ENCODE data around the gene TMEM217.
"Not testable (repeated sequence)": the region's sequence is repeated elsewhere in the genome, so short reads cannot be mapped to it uniquely, and the experiment has no call there.

TMEM217 gene

DNA sequence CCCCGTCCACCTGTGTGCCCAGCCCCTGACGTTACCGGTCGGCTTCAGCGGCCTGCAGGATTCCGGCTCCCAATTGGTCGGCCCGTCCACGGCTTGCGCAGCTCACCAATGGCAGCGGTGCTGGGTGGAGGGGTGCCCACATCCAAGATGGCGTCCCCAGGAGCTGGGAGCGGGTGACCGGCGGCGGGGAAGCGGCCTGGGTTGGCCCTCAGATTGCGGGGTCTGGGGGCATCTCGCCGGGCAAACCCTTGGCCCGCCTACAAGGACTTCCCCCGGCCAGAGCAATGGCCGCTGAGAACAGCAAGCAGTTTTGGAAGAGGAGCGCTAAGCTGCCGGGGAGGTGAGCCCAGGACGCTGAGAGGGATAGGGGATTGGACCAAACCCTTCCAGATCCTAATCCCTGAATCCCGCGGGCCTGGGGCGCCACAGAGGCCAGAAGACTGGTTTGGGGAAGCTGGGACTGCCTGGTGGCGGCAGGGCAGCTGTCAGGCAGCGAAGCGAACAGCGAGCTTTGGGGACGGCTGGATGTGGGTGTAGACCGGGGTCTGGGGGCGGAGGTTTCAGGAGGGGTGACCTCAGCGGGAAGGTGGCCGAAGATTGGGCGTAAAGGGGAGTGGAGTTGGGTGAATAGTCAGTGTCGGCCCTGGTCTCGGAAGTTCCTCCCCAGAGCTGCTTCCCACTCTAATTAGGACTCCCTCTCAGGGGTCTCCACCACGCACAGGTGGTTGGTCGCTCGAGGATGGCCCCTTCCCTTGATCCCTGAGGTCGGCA is at the start of gene TMEM217, which contains the start of gene TBC1D22B:
TSS of gene TMEM217 (minus strand) at position 511 of the 771 bp plus-strand sequence. CDS start 39,114 bp downstream, outside the sequence.
TSS of gene TBC1D22B (plus strand) at position 139 of the 771 bp plus-strand sequence. CDS start at position 285, 146 bp downstream.
- DNase-seq (ENCODE audit: low read depth, low spot score): peak; percentile 58
- Histone ChIP-seq H3K9me3 (ENCODE audit: low read depth, low read length) (no peaks in the 10 kb centered on the region), H3K36me3 (ENCODE audit: insufficient read depth, low read length) (no peaks in the 10 kb centered on the region; the same call in 1 of the 2 replicates), H3K27ac (no peak within 1 kb of the TSS), H3K9ac (ENCODE audit: insufficient read length) (peak within 1 kb of the TSS; percentile 92), H3K4me3 (peak within 1 kb of the TSS; percentile 95)
- TF ChIP-seq EZH2 (IDR thresholded peaks at IDR 0.05): no peak
- peak; percentile 86 for TF ChIP-seq POLR2AphosphoS5 (IDR thresholded peaks at IDR 0.05; ENCODE audit: borderline replicate concordance, low read depth, low read length)
- TF ChIP-seq FOXP2 (optimal IDR thresholded peaks at IDR 0.05; ENCODE audit: control extremely low read depth, extremely low read length, insufficient read depth): no peak

DNA sequence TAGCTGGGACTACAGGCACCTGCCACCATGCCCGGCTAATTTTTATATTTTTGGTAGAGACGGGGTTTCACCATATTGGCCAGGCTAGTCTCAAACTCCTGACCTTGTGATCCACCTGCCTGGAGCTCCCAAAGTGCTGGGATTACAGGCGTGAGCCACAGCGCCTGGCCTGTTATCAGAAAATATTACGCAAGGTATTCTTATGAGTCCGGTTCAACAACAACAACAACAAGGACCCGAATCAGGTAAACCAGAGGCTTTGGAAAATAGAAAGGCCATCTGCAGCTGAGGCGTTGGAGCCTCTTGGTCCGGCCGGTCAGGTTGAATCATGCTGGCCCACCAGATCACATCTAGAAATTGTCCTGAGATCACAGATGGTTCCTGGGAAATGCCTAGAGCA is 49.5 kb upstream of the TMEM217 start:
- H3K9me3 ChIP-seq (ENCODE audit: low read depth, low read length); H3K27ac ChIP-seq; H3K9ac ChIP-seq (ENCODE audit: insufficient read length); H3K4me3 ChIP-seq; DNase-seq (ENCODE audit: low read depth, low spot score): not testable (repeated sequence)
- peaks cover 10% of the 10 kb centered on the region; the same call in 1 of the 2 replicates for H3K36me3 ChIP-seq (ENCODE audit: insufficient read depth, low read length)

DNA sequence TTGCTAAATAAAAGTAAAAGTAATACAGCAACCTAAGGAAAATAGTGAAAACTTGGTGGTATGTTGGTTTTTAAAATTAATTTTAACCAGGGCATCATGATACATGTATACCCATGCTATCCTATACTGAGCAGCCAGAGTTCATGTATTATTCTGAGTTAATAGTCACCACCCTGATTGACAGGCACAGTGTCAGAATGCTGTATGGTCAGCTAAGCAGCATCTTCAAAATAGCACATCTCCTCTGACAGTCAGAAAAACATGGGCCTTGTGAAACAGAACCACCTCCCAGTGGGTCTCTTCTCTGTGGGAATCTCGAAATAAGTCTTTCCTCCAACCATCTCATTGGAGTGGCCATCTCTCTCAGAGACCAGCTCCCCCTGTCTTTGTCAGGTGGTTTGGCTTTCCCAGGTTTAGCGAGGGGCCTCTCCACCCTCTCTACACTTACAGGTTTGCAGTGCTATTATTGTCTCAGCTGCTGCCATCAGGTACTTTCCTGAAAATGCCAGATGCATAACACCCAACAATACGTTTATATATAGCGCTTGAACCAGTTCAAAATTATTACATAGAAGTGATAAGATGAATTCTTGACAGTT is 48.8 kb upstream of the TMEM217 start:
- DNase-seq (ENCODE audit: low read depth, low spot score): no peak
- no peak overlapping the region for H3K27ac ChIP-seq

DNA sequence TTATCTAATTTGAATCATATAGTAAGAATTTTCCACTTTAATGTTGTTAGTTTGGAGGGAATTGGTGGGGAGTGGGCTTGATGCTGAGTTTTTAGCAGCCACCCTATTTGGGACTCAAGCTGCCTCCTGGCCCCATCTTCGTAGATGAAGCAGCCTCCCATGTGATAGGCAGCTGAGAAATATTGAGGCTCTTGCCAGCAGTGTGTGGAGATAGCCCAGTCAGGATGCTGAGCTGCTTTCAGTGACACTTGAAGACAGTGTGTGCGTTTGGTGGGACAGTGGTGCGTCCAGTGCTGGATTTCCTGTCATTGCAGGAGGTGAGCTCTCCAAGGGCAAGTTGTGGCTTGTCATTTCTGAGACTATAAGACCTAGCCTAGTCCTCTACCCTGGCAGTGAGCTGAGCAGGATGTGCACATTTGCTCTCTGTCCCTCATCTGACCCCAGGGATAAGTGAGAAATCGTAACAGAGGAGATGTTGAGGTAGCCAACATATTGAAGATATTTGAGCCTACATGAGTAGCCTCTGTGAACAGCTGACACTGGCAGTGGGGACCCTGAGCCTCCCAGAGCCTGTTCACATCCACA is 48.0 kb upstream of the TMEM217 start:
- H3K36me3 ChIP-seq (ENCODE audit: insufficient read depth, low read length): peaks cover 18% of the 10 kb centered on the region; the same call in 1 of the 2 replicates
- TF ChIP-seq FOXP2 (optimal IDR thresholded peaks at IDR 0.05; ENCODE audit: control extremely low read depth, extremely low read length, insufficient read depth): no peak
- TF ChIP-seq EZH2 (IDR thresholded peaks at IDR 0.05): no peak
- no peak for TF ChIP-seq POLR2AphosphoS5 (IDR thresholded peaks at IDR 0.05; ENCODE audit: borderline replicate concordance, low read depth, low read length)
- no peak overlapping the region for H3K4me3 ChIP-seq
- no peaks in the 10 kb centered on the region for H3K9me3 ChIP-seq (ENCODE audit: low read depth, low read length)
- H3K27ac ChIP-seq: no peak overlapping the region
- no peak overlapping the region for H3K9ac ChIP-seq (ENCODE audit: insufficient read length)
- no peak for DNase-seq (ENCODE audit: low read depth, low spot score)

More for the DNA sequence above, 48.8 kb upstream of the TMEM217 start:
- H3K4me3 ChIP-seq: no peak overlapping the region
- H3K36me3 ChIP-seq (ENCODE audit: insufficient read depth, low read length): peaks cover 15% of the 10 kb centered on the region; the same call in 1 of the 2 replicates
- no peak overlapping the region for H3K9ac ChIP-seq (ENCODE audit: insufficient read length)
- H3K9me3 ChIP-seq (ENCODE audit: low read depth, low read length): no peaks in the 10 kb centered on the region
- TF ChIP-seq POLR2AphosphoS5 (IDR thresholded peaks at IDR 0.05; ENCODE audit: borderline replicate concordance, low read depth, low read length) (no peak), EZH2 (IDR thresholded peaks at IDR 0.05) (no peak), FOXP2 (optimal IDR thresholded peaks at IDR 0.05; ENCODE audit: control extremely low read depth, extremely low read length, insufficient read depth) (no peak)

DNA sequence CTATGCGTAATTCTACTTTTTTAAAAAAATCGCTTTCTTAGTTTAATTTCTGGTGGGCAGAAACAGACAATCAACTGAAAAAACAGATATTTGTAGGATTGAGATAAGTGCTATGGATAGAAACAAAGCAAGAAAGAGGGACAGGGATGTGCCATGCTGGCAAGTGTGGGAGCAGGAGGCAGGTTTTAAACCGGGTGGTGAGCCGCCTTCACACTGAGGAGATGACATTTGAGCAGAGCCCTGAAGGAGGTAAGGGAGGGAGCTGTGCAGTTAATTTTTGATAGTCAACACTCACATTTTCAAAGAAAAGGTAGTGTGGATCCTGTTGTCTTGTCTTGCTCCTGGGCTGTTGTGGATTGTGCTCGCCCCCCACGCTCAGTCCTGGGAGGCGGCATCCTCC is 46.8 kb upstream of the TMEM217 start:
- Histone ChIP-seq H3K9me3 (ENCODE audit: low read depth, low read length) (no peaks in the 10 kb centered on the region), H3K9ac (ENCODE audit: insufficient read length) (no peak overlapping the region), H3K36me3 (ENCODE audit: insufficient read depth, low read length) (peaks cover 18% of the 10 kb centered on the region; the same call in 1 of the 2 replicates), H3K27ac (no peak overlapping the region), H3K4me3 (no peak overlapping the region)
- no peak for DNase-seq (ENCODE audit: low read depth, low spot score)
- TF ChIP-seq POLR2AphosphoS5 (IDR thresholded peaks at IDR 0.05; ENCODE audit: borderline replicate concordance, low read depth, low read length) (no peak), EZH2 (IDR thresholded peaks at IDR 0.05) (no peak), FOXP2 (optimal IDR thresholded peaks at IDR 0.05; ENCODE audit: control extremely low read depth, extremely low read length, insufficient read depth) (no peak)

DNA sequence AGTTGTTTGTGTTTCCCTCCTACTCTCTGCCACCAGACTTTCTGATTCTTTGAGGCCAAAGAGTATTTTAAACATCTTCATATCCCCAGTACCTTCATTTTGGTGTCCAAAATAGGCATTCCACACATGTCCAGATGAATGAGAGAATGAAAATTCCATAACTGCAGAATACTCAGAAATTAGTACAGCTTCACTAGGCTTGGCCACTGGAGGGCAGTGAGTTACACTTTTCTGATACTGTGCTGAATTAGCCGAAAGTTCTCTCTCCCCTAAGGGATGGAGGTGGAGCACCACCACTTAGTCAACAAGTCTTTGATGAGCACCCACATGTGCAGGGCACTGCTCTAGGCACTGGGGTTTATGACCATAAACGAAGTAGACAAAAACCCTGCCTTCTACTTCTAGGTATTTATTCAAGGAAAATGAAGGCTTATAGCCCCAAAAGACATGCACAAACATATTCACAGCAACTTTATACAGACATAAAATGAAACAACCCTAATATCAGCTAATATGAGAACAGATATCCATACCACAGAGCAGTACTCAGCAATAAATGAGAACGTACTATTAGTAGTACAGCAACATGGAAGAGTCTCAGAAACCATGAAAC is 46.1 kb upstream of the TMEM217 start:
- TF ChIP-seq EZH2 (IDR thresholded peaks at IDR 0.05): no peak
- TF ChIP-seq FOXP2 (optimal IDR thresholded peaks at IDR 0.05; ENCODE audit: control extremely low read depth, extremely low read length, insufficient read depth): no peak
- no peak for TF ChIP-seq POLR2AphosphoS5 (IDR thresholded peaks at IDR 0.05; ENCODE audit: borderline replicate concordance, low read depth, low read length)
- no peak overlapping the region for H3K9ac ChIP-seq (ENCODE audit: insufficient read length)
- H3K36me3 ChIP-seq (ENCODE audit: insufficient read depth, low read length): peaks cover 18% of the 10 kb centered on the region; the same call in 1 of the 2 replicates
- H3K4me3 ChIP-seq: no peak overlapping the region
- DNase-seq (ENCODE audit: low read depth, low spot score): no peak
- no peak overlapping the region for H3K27ac ChIP-seq
- H3K9me3 ChIP-seq (ENCODE audit: low read depth, low read length): no peaks in the 10 kb centered on the region

DNA sequence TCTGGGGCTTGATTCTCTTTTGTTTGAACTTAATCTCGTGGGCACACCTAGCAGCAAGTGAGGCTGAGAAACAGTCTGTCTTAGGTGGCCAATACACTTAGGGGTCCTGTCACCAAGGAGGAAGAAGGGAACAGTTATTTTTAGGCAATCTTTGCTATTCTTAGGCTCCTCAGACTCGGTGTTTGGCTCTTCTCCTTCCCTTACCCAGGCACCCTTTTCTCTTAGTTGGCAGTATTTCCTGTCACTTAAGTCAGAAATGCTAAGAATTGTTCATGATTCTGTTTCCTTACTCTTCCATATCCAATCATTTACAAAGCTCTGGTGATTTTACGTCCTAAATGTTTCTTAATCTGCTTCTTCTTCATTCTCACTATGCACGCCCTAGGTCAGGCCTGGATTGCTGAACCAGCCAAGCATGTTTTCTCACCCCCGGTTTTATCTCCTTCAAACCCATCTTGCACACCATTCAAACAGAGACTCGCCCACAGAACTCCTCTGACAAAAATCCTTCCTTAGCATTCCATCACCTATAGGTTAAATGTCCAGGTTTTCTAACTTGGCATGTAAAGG is 45.2 kb upstream of the TMEM217 start:
- Histone ChIP-seq H3K9ac (ENCODE audit: insufficient read length) (no peak overlapping the region), H3K4me3 (no peak overlapping the region), H3K9me3 (ENCODE audit: low read depth, low read length) (no peaks in the 10 kb centered on the region), H3K36me3 (ENCODE audit: insufficient read depth, low read length) (peaks cover 18% of the 10 kb centered on the region; the same call in 1 of the 2 replicates), H3K27ac (no peak overlapping the region)
- no peak for DNase-seq (ENCODE audit: low read depth, low spot score)
- TF ChIP-seq EZH2 (IDR thresholded peaks at IDR 0.05): no peak
- TF ChIP-seq FOXP2 (optimal IDR thresholded peaks at IDR 0.05; ENCODE audit: control extremely low read depth, extremely low read length, insufficient read depth): no peak
- TF ChIP-seq POLR2AphosphoS5 (IDR thresholded peaks at IDR 0.05; ENCODE audit: borderline replicate concordance, low read depth, low read length): no peak

All from SK-N-MC (cell line).